ENCODE data around the gene INPPL1.
"Not testable (repeated sequence)": the region's sequence is repeated elsewhere in the genome, so short reads cannot be mapped to it uniquely, and the experiment has no call there.

Gene INPPL1

GRCh38 chr11:72224564-72225410, at the start of gene INPPL1:
INPPL1 (plus strand) TSS chr11:72224767; CDS start chr11:72224985, 218 bp downstream.
- H3K27ac ChIP-seq = peak within 1 kb of the TSS; percentile 83
- DNase-seq (ENCODE audit: low read depth, low spot score) = no peak

- no peak overlapping the region for H3K27ac ChIP-seq
- DNase-seq (ENCODE audit: low read depth, low spot score) = no peak
Observed at GRCh38 chr11:72177656-72178055, 46.9 kb upstream of the INPPL1 start.

GRCh38 chr11:72179049-72179803, 45.3 kb upstream of the INPPL1 start:
- H3K27ac ChIP-seq = no peak overlapping the region
- no peak for DNase-seq (ENCODE audit: low read depth, low spot score)

- H3K27ac ChIP-seq = peak overlapping the region; percentile 86
- DNase-seq (ENCODE audit: low read depth, low spot score) = no peak
Observed at GRCh38 chr11:72179804-72180396, 44.7 kb upstream of the INPPL1 start.

GRCh38 chr11:72180892-72181552, 43.5 kb upstream of the INPPL1 start:
- DNase-seq (ENCODE audit: low read depth, low spot score) = not testable (repeated sequence)
- H3K27ac ChIP-seq = peak overlapping the region; percentile 86

- DNase-seq (ENCODE audit: low read depth, low spot score) = not testable (repeated sequence)
- H3K27ac ChIP-seq = peak overlapping the region; percentile 86
Observed at GRCh38 chr11:72181553-72181958, 43.0 kb upstream of the INPPL1 start.

GRCh38 chr11:72188267-72188666, 36.3 kb upstream of the INPPL1 start:
- no peak overlapping the region for H3K27ac ChIP-seq
- DNase-seq (ENCODE audit: low read depth, low spot score) = no peak

GRCh38 chr11:72189455-72190250, 34.9 kb upstream of the INPPL1 start:
- DNase-seq (ENCODE audit: low read depth, low spot score) = no peak
- no peak overlapping the region for H3K27ac ChIP-seq

GRCh38 chr11:72190631-72191071, 33.9 kb upstream of the INPPL1 start:
- no peak overlapping the region for H3K27ac ChIP-seq
- no peak for DNase-seq (ENCODE audit: low read depth, low spot score)

- no peak for DNase-seq (ENCODE audit: low read depth, low spot score)
- H3K27ac ChIP-seq = no peak within 1 kb of the TSS
Observed at GRCh38 chr11:72191961-72192381, 32.6 kb upstream of the INPPL1 start, which contains the start of gene FOLR1. FOLR1 (plus strand) TSS chr11:72192140; CDS start chr11:72192174, 34 bp downstream.

GRCh38 chr11:72195518-72196270, 28.9 kb upstream of the INPPL1 start:
- no peak overlapping the region for H3K27ac ChIP-seq
- DNase-seq (ENCODE audit: low read depth, low spot score) = no peak

GRCh38 chr11:72201445-72201844, 23.1 kb upstream of the INPPL1 start:
- DNase-seq (ENCODE audit: low read depth, low spot score); H3K27ac ChIP-seq: not testable (repeated sequence)

GRCh38 chr11:72202571-72202970, 22.0 kb upstream of the INPPL1 start:
- no peak overlapping the region for H3K27ac ChIP-seq
- DNase-seq (ENCODE audit: low read depth, low spot score) = no peak

GRCh38 chr11:72203163-72203562, 21.4 kb upstream of the INPPL1 start:
- H3K27ac ChIP-seq = no peak overlapping the region
- no peak for DNase-seq (ENCODE audit: low read depth, low spot score)

GRCh38 chr11:72204886-72205285, 19.7 kb upstream of the INPPL1 start:
- H3K27ac ChIP-seq = no peak overlapping the region

GRCh38 chr11:72206794-72207193, 17.8 kb upstream of the INPPL1 start:
- H3K27ac ChIP-seq; DNase-seq (ENCODE audit: low read depth, low spot score): not testable (repeated sequence)

More at GRCh38 chr11:72204886-72205285, 19.7 kb upstream of the INPPL1 start:
- DNase-seq (ENCODE audit: low read depth, low spot score) = no peak

- no peak overlapping the region for H3K27ac ChIP-seq
- DNase-seq (ENCODE audit: low read depth, low spot score) = no peak
Observed at GRCh38 chr11:72208281-72208680, 16.3 kb upstream of the INPPL1 start.

GRCh38 chr11:72209101-72209500, 15.5 kb upstream of the INPPL1 start:
- no peak overlapping the region for H3K27ac ChIP-seq

GRCh38 chr11:72216638-72217037, 7.9 kb upstream of the INPPL1 start, which contains the start of gene FOLR2:
FOLR2 (plus strand) TSS chr11:72216794; CDS start chr11:72218585, 1,791 bp downstream.
- DNase-seq (ENCODE audit: low read depth, low spot score) = no peak
- no peak within 1 kb of the TSS for H3K27ac ChIP-seq

More at GRCh38 chr11:72209101-72209500, 15.5 kb upstream of the INPPL1 start:
- DNase-seq (ENCODE audit: low read depth, low spot score) = no peak
